Endothelial cell of umbilical vein (primary cell): ENCODE results near the gene NTN1.

Experiments used
- CTCF ChIP-seq, 2 donors: IDR thresholded peaks; 1 replicate in 1 of 2; 2 replicates in 1 of 2; pipeline ENCODE4 v1.5.1; 2011; ENCODE audit warnings: low read length in 2 of 2, mild to moderate bottlenecking in 2 of 2, moderate library complexity in 2 of 2, control low read depth in 1 of 2, inconsistent platforms in 1 of 2, low read depth in 1 of 2; ENCODE audit not compliant: insufficient read depth in 1 of 2; ENCODE audit errors: extremely low read depth in 1 of 2
- EZH2 ChIP-seq: IDR thresholded peaks from 2 replicates; pipeline ENCODE4 v1.6.1; 2012; ENCODE audit warnings: borderline replicate concordance, low read depth, mild to moderate bottlenecking, moderate library complexity, low read length, inconsistent platforms; ENCODE audit not compliant: severe bottlenecking
- FOS ChIP-seq: IDR thresholded peaks from 2 replicates; pipeline ENCODE4 v1.6.1; 2011; ENCODE audit warnings: mild to moderate bottlenecking, low read length, moderate library complexity, borderline replicate concordance; ENCODE audit not compliant: insufficient read depth
- GATA2 ChIP-seq: IDR thresholded peaks from 2 replicates; pipeline ENCODE4 v1.7.0; 2011; ENCODE audit warnings: low read depth, mild to moderate bottlenecking, moderate library complexity, mixed read lengths, low read length; ENCODE audit not compliant: insufficient read length, insufficient read depth
- JUN ChIP-seq: IDR thresholded peaks from 2 replicates; pipeline ENCODE4 v1.6.1; 2011; ENCODE audit warnings: borderline replicate concordance, low read depth; ENCODE audit not compliant: insufficient read length, insufficient read depth
- MAX ChIP-seq: IDR thresholded peaks from 2 replicates; pipeline ENCODE4 v1.6.1; 2011; ENCODE audit not compliant: insufficient read depth, insufficient read length
- MYC ChIP-seq: IDR thresholded peaks from one replicate; pipeline ENCODE4 v1.6.1; 2011; ENCODE audit warnings: mild to moderate bottlenecking, low read depth, low read length
- POLR2A ChIP-seq: IDR thresholded peaks from 2 replicates; pipeline ENCODE4 v1.6.1; 2012; ENCODE audit warnings: low read depth, mild to moderate bottlenecking, control low read depth, low read length
- POLR2AphosphoS5 ChIP-seq: IDR thresholded peaks from 2 replicates; pipeline ENCODE4 v1.6.1; 2012; ENCODE audit warnings: low read depth, mild to moderate bottlenecking, control low read depth, low read length, moderate library complexity; ENCODE audit not compliant: insufficient read depth

- TF ChIP-seq CTCF (IDR thresholded peaks at IDR 0.05; ENCODE audit: extremely low read depth in 1 of 2, insufficient read depth in 1 of 2, low read depth in 1 of 2, low read length in 2 of 2): no peak
- TF ChIP-seq POLR2A: no peak
- TF ChIP-seq MYC: no peak
- TF ChIP-seq MAX: no peak
- no peak for TF ChIP-seq POLR2AphosphoS5
- no peak for TF ChIP-seq FOS
- no peak for TF ChIP-seq GATA2
- TF ChIP-seq EZH2: no peak
- TF ChIP-seq JUN: no peak
These were observed 7.1 kb downstream of the NTN1 start for GRCh38 chr17:9028202-9028987.
